ENCODE results near the gene FSIP1.

FSIP1 gene

GRCh38 chr15:39564972-39565665 lies 217.5 kb downstream of the FSIP1 start:
- no peak for TF ChIP-seq CTCF (IDR thresholded peaks at IDR 0.05; ENCODE audit: low read depth, low read length)
- no peaks in the 10 kb centered on the region for H3K9me3 ChIP-seq (ENCODE audit: severe bottlenecking)
- DNase-seq, result no peak
- H3K27me3 ChIP-seq (ENCODE audit: insufficient read depth, low read depth, severe bottlenecking), result peaks cover 33% of the 10 kb centered on the region
- no peak overlapping the region for H3K4me3 ChIP-seq (ENCODE audit: low read depth, low read length)
- no peak overlapping the region for H3K27ac ChIP-seq
- H3K36me3 ChIP-seq, result no peaks in the 10 kb centered on the region

- TF ChIP-seq CTCF (IDR thresholded peaks at IDR 0.05; ENCODE audit: low read depth, low read length), result no peak
- Histone ChIP-seq H3K9me3 (ENCODE audit: severe bottlenecking) (no peaks in the 10 kb centered on the region), H3K27me3 (ENCODE audit: insufficient read depth, low read depth, severe bottlenecking) (peaks cover 35% of the 10 kb centered on the region), H3K36me3 (no peaks in the 10 kb centered on the region), H3K4me3 (ENCODE audit: low read depth, low read length) (no peak overlapping the region), H3K27ac (no peak overlapping the region)
- DNase-seq, result no peak
Observed at GRCh38 chr15:39558421-39558820, 224.2 kb downstream of the FSIP1 start.

GRCh38 chr15:39556461-39556860 lies 226.2 kb downstream of the FSIP1 start:
- H3K4me3 ChIP-seq (ENCODE audit: low read depth, low read length), result no peak overlapping the region
- peaks cover 31% of the 10 kb centered on the region for H3K27me3 ChIP-seq (ENCODE audit: insufficient read depth, low read depth, severe bottlenecking)
- H3K9me3 ChIP-seq (ENCODE audit: severe bottlenecking), result no peaks in the 10 kb centered on the region
- no peak for TF ChIP-seq CTCF (IDR thresholded peaks at IDR 0.05; ENCODE audit: low read depth, low read length)
- H3K36me3 ChIP-seq, result no peaks in the 10 kb centered on the region
- H3K27ac ChIP-seq, result no peak overlapping the region
- DNase-seq, result no peak

- Histone ChIP-seq H3K27me3 (ENCODE audit: insufficient read depth, low read depth, severe bottlenecking) (peaks cover 31% of the 10 kb centered on the region), H3K36me3 (no peaks in the 10 kb centered on the region), H3K4me3 (ENCODE audit: low read depth, low read length) (no peak overlapping the region), H3K9me3 (ENCODE audit: severe bottlenecking) (no peaks in the 10 kb centered on the region), H3K27ac (no peak overlapping the region)
- TF ChIP-seq CTCF (IDR thresholded peaks at IDR 0.05; ENCODE audit: low read depth, low read length), result no peak
- no peak for DNase-seq
Observed at GRCh38 chr15:39555885-39556284, 226.8 kb downstream of the FSIP1 start.

- no peak overlapping the region for H3K27ac ChIP-seq
- no peaks in the 10 kb centered on the region for H3K9me3 ChIP-seq (ENCODE audit: severe bottlenecking)
- no peak for DNase-seq
- TF ChIP-seq CTCF (IDR thresholded peaks at IDR 0.05; ENCODE audit: low read depth, low read length), result no peak
- no peak overlapping the region for H3K4me3 ChIP-seq (ENCODE audit: low read depth, low read length)
- peaks cover 31% of the 10 kb centered on the region for H3K27me3 ChIP-seq (ENCODE audit: insufficient read depth, low read depth, severe bottlenecking)
- no peaks in the 10 kb centered on the region for H3K36me3 ChIP-seq
Observed at GRCh38 chr15:39554746-39555387, 227.8 kb downstream of the FSIP1 start.
